ENCODE data around the gene STRADA. TPM values are rescaled to one million over a fixed set of nuclear protein-coding genes. Genes with fewer than 3 reads are reported as not detected.

STRADA gene
- total and polyA plus RNA-seq, 2 experiments from 2014 or later, result 18.0 to 28.8 TPM

DNA sequence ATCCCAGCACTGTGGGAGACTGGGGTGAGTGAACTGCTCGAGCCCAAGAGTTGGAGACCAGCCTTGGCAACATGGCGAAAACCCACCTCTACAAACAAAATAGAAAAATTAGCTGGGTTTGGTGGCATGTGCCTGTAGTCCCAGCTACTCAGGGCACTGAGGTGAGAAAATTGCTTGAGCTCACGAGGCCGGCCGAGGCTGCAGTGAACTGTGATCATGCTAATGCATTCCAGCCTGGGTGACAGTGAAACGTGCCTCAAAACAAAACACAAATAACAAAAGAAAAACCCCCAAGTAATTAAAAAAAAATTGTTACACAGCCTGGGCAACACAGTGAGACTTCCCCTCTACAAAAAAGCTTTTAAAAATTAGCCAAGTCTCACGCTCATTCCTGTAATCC, 26.8 kb upstream of the STRADA start:
- H4K20me1 ChIP-seq (replicated peaks; ENCODE audit: insufficient read depth), result peaks cover 48% of the 10 kb centered on the region
- peak; percentile 30 for DNase-seq (ENCODE audit: low spot score)
- peaks cover 21% of the 10 kb centered on the region for H3K36me3 Mint-ChIP-seq (ENCODE audit: low read depth)

DNA sequence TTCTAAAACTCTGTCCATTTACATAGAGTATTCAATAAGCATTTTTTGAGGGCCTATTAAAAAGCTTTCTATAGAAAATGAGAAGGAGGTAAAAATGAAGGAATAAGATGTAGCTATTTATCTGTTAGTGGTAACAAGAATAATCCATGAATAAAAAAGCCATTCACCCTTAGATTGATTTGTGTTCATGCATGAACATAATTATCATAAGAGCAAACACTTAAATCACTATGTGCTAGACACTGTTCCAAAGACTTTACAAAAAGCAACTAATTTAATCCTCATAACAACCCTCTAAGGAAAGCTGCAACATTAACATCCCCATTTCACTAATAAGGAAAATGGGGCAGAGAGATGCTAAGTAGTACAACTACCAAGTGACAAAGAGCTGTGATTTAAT, 25.2 kb upstream of the STRADA start:
- peaks cover 3% of the 10 kb centered on the region; the same call in 2 of the 3 replicates for H3K4me1 Mint-ChIP-seq
- Histone ChIP-seq H3K9me2 (ENCODE audit: insufficient read depth) (no peaks in the 10 kb centered on the region), H3K4me2 (no peak overlapping the region), H4K20me1 (replicated peaks; ENCODE audit: insufficient read depth) (peaks cover 46% of the 10 kb centered on the region), H3K79me2 (replicated peaks; ENCODE audit: insufficient read depth) (peaks cover 75% of the 10 kb centered on the region), H3K27me3 (ENCODE audit: insufficient read depth) (no peaks in the 10 kb centered on the region), H3K4me3 (no peak overlapping the region), H3F3A (replicated peaks; ENCODE audit: low read depth) (no peaks in the 10 kb centered on the region), H3K4me1 (ENCODE audit: insufficient read depth) (no peaks in the 10 kb centered on the region; the same call in 1 of the 2 replicates), H3K27ac (ENCODE audit: low read depth) (no peak overlapping the region), H2AFZ (no peak overlapping the region), H3K36me3 (ENCODE audit: insufficient read depth) (peaks cover 22% of the 10 kb centered on the region; the same call in 1 of the 2 replicates)
- no peaks in the 10 kb centered on the region for H3K9me3 Mint-ChIP-seq
- H3K36me3 Mint-ChIP-seq (ENCODE audit: low read depth), result peaks cover 35% of the 10 kb centered on the region
- ATAC-seq (no peak), DNase-seq (ENCODE audit: low spot score) (no peak)
- no peak overlapping the region for H3K4me3 Mint-ChIP-seq
- no peak overlapping the region for H3K27ac Mint-ChIP-seq
- H3K27me3 Mint-ChIP-seq (ENCODE audit: insufficient read depth, low read depth, poor library complexity), result peaks cover 2% of the 10 kb centered on the region
- TF ChIP-seq JUNB (IDR thresholded peaks at IDR 0.05; ENCODE audit: unreplicated experiment), result no peak
- no peak for TF ChIP-seq ZNF331 (CRISPR knock-in tag; IDR thresholded peaks at IDR 0.05; ENCODE audit: low read depth)
- TF ChIP-seq ETS1 (IDR thresholded peaks at IDR 0.05), result no peak
- no peak for TF ChIP-seq ZNF114 (CRISPR knock-in tag; IDR thresholded peaks at IDR 0.05)
- TF ChIP-seq ZNF462 (CRISPR knock-in tag; IDR thresholded peaks at IDR 0.05), result no peak
- TF ChIP-seq POLR2AphosphoS5 (IDR thresholded peaks at IDR 0.05; ENCODE audit: low read depth), result no peak
- no peak for TF ChIP-seq REST (IDR thresholded peaks at IDR 0.05; ENCODE audit: unreplicated experiment)
- no peak for TF ChIP-seq CREB1 (CRISPR knock-in tag; IDR thresholded peaks at IDR 0.05; ENCODE audit: low read depth)

More for the DNA sequence above, 26.8 kb upstream of the STRADA start:
- no peak overlapping the region for H3K4me2 ChIP-seq
- Mint-ChIP-seq H3K27ac (peak overlapping the region; percentile 88), H3K4me1 (peaks cover 10% of the 10 kb centered on the region; the same call in 2 of the 3 replicates), H3K4me3 (no peak overlapping the region), H3K9me3 (no peaks in the 10 kb centered on the region), H3K27me3 (ENCODE audit: insufficient read depth, low read depth, poor library complexity) (peaks cover 9% of the 10 kb centered on the region)
- H3K4me3 ChIP-seq, result no peak overlapping the region
- H3F3A ChIP-seq (replicated peaks; ENCODE audit: low read depth), result no peaks in the 10 kb centered on the region
- TF ChIP-seq EZH2 (IDR thresholded peaks at IDR 0.05; ENCODE audit: low read depth, unreplicated experiment), result no peak
- no peak for TF ChIP-seq JUNB (IDR thresholded peaks at IDR 0.05; ENCODE audit: unreplicated experiment)
- no peaks in the 10 kb centered on the region for H3K27me3 ChIP-seq (ENCODE audit: insufficient read depth)
- peaks cover 90% of the 10 kb centered on the region for H3K79me2 ChIP-seq (replicated peaks; ENCODE audit: insufficient read depth)
- no peaks in the 10 kb centered on the region for H3K9me2 ChIP-seq (ENCODE audit: insufficient read depth)
- peak; percentile 9; the same call in 1 of the 3 replicates for ATAC-seq
- peaks cover 5% of the 10 kb centered on the region; the same call in 1 of the 2 replicates for H3K4me1 ChIP-seq (ENCODE audit: insufficient read depth)
- peaks cover 22% of the 10 kb centered on the region; the same call in 1 of the 2 replicates for H3K36me3 ChIP-seq (ENCODE audit: insufficient read depth)
- H2AFZ ChIP-seq, result no peak overlapping the region
- 0 out of 2 replicates have a peak overlapping the region, but pooled peaks have one; percentile 68 for H3K27ac ChIP-seq (ENCODE audit: low read depth)
